Spleen (tissue), 7 donors: ENCODE measurements around the gene FBXO31.
A peak's percentile ranks its signal among the peaks of the same experiment; 100 is the strongest.

Source experiments
- POLR2AphosphoS5 ChIP-seq, 3 donors: sonication (generic); formaldehyde crosslinking; IDR thresholded peaks; one replicate each; pipeline ENCODE4 v1.5.1; 2017; ENCODE audit warnings: antibody characterized with exemption in 3 of 3
- TF ChIP-seq, protein P1 (sequence below), 11 experiments: fragments of 200-600 bp in 7 of 11; fragments of 450-650 bp in 4 of 11; sonication (generic) in 4 of 11; IDR thresholded peaks in 8 of 11; conservative IDR thresholded peaks in 3 of 11; 1 replicate in 7 of 11; 2 replicates in 4 of 11; pipeline versions ENCODE4 v1.4.0 to v1.8.0; 2016 to 2021; ENCODE audit warnings: antibody characterized with exemption in 11 of 11, inconsistent platforms in 4 of 11, mild to moderate bottlenecking in 1 of 11
- donor health status: DM: no; HTN: no; CAD: no; lungs with moderate emphysema.
- donor health status: DM: no; HTN: no; CAD: no.
- donor health status: DM: no; HTN: no; CAD: no.

GRCh38 chr16:87410530-87410929 is 27.0 kb upstream of the FBXO31 start:
- peak in 1 of 3 donors; percentile 16 for TF ChIP-seq POLR2AphosphoS5 (IDR thresholded peaks at IDR 0.05)
- TF ChIP-seq, protein P1, sequence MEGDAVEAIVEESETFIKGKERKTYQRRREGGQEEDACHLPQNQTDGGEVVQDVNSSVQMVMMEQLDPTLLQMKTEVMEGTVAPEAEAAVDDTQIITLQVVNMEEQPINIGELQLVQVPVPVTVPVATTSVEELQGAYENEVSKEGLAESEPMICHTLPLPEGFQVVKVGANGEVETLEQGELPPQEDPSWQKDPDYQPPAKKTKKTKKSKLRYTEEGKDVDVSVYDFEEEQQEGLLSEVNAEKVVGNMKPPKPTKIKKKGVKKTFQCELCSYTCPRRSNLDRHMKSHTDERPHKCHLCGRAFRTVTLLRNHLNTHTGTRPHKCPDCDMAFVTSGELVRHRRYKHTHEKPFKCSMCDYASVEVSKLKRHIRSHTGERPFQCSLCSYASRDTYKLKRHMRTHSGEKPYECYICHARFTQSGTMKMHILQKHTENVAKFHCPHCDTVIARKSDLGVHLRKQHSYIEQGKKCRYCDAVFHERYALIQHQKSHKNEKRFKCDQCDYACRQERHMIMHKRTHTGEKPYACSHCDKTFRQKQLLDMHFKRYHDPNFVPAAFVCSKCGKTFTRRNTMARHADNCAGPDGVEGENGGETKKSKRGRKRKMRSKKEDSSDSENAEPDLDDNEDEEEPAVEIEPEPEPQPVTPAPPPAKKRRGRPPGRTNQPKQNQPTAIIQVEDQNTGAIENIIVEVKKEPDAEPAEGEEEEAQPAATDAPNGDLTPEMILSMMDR (IDR thresholded peaks at IDR 0.05 in 8 of 11, conservative IDR thresholded peaks at IDR 0.05 in 3 of 11): no peak
